T-helper 1 cell (primary cell): ENCODE data around the gene TCAF2.
"Not testable (repeated sequence)": the region's sequence is repeated elsewhere in the genome, so short reads cannot be mapped to it uniquely, and the experiment has no call there.

Source experiments
- DNase-seq, 5 donors: peaks; one replicate each; pipeline ENCODE4 v3.0.0-alpha.2; 2012 to 2020
- total RNA-seq, 4 donors: gene quantifications; one replicate each; lab custom pipeline; 2026; lab: John Stamatoyannopoulos, UW

Gene TCAF2
- 17.3 to 25.4 (median 21.2) reads per million in 4 donors for total RNA-seq

DNA sequence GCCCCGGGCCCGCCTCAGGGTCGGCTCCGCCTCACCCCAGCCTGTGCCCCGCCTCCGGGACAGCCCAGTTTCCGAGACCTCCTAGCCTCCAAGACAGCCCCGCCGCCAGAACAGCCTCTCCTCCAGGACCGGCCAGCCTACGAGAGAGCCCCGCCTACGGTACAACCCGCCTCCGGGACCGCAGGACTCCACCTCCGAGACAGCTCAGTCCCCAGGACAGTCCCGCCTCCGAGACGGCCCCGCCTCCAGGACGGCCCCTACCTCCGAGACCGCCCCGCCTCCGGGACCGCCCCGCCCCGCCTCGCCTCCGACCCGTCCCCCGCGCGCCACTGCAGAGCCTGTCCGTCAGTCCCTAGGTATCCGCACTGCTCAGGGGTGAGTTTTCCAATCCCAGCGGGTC lies at the start of gene TCAF2:
Gene TCAF2 (plus strand): TSS at position 329 of the 400 bp plus-strand sequence.
- peak in 2 of 5 donors; percentile 62 to 71 for DNase-seq

DNA sequence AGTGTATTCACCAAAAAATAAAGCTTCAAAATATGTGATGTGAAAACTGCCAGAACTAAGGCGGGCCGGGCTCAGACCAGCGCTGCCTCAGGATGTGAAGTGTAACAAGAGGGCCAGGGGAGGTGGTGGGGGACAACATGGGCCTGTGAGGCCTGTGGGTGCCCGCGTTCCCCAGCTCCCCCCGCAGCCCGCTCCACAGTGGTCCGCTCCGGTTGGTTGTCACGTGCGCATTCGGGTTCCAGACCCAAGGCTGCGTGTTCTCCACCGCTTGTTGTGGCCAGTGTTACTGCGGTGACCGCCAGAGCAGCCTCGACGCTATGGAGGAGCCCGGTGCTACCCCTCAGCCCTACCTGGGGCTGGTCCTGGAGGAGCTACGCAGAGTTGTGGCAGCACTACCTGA lies 49.3 kb upstream of the TCAF2 start, which contains the start of gene CTAGE15:
Gene CTAGE15 (plus strand): TSS at position 301 of the 400 bp plus-strand sequence. CDS start 17 bp downstream, at position 318.
- DNase-seq: not testable (repeated sequence)

DNA sequence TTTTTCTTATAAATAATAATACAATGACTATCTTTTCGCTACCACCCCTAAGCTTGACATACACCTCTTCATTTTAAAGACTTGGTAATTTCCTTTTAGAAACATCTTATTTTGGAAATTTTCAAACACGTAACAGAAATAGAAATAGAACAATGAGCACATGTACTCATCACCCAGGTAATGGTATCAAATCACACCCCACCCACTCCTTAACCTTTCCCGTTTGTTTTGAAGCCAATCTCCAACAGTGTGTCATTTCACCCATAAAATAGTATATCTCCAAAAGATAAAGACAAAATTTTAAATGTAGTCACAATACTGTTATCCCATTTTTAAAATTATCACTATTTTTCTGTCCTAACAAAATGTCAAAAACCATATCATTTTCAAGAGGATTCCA lies 32.6 kb upstream of the TCAF2 start:
- DNase-seq: not testable (repeated sequence)

DNA sequence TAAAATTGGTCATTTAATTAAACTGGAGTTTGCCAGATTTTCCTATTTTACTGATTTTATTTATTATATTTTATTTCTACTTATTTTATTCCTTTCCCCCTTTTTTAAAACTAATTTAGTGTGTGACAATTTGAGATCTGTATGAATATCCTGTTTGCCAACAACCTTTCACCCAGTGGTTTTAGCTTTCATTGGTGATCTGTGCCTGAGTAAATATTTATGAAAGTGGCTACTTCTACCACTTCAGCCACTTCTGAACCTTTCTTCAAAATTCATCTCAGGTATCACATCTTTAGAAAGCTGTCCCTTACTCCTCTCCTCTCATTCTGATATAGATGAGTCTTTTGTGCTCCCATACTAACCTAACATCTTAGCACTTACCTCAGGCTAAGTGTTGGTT lies 30.9 kb upstream of the TCAF2 start:
- not testable (repeated sequence) for DNase-seq

DNA sequence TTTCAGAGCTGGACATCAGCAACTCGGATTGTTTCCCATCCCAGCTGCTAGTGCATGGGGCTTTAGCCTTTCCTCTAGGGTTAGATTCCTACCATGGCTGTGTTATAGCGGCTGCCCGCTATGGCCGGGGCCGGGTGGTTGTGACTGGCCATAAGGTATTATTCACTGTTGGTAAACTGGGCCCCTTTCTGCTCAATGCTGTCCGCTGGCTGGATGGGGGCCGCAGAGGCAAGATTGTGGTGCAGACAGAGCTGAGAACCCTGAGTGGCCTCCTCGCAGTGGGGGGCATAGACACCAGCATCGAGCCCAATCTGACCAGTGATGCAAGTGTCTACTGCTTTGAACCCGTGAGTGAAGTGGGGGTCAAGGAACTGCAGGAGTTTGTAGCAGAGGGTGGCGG lies 22.7 kb upstream of the TCAF2 start:
- peak in 1 of 5 donors; percentile 4 for DNase-seq

DNA sequence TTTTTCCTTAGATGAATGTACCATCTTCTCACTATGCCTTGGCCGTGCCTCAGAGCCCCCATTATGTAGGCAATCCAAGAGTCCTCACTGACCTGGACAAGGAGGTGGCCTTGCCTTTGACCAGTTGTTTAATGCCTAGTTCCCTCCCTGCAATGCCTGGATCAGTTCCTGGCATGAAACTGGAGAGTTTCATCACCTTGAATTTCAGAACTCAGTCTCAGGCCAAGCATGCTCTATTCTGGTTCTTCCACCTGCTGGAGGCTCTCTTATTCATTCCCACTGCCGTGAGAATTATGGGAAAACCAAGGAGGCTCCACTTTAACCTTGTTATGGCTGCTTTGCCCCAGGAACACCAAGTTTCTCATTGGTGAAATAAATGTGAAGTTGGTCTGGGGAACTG lies 17.2 kb upstream of the TCAF2 start:
- DNase-seq: not testable (repeated sequence)

DNA sequence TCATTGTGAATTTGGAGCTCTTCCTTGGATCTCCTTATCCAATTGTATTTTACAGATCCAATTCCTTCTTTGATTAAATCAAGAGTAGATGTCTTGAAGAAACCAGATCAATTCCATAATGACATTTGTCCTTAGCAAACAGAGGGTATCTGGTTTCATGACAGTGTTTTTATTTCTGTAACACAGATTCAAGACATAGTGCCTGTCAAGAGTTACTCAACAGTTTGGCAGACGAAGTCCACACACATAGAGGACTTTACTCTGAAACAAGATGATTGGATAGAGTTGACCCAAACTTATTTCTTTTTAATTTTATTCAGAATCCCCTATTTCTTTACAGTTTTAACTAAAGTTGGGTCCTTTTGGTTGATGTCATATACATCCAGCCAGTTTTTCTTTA lies 14.7 kb upstream of the TCAF2 start:
- not testable (repeated sequence) for DNase-seq

DNA sequence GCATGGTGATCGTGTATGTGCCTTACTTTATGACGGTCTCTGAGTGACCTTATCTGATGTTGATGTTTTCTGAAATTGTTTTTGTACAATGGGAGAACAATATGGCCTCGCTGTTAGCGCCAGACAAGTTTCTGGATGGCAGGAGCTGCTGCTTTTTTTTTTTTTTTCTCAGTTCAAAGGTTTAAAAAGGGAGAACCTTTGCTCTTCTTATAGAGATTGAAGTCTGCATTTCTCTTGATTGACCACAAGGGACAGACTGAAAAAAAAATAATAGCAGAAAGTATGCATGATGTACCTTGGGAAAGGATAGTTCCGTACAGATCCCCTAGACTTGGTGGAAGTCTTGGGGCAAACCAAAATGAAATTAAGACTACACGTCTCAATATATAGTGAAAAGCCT lies 5.2 kb upstream of the TCAF2 start:
- DNase-seq: peak in 1 of 5 donors; percentile 0

DNA sequence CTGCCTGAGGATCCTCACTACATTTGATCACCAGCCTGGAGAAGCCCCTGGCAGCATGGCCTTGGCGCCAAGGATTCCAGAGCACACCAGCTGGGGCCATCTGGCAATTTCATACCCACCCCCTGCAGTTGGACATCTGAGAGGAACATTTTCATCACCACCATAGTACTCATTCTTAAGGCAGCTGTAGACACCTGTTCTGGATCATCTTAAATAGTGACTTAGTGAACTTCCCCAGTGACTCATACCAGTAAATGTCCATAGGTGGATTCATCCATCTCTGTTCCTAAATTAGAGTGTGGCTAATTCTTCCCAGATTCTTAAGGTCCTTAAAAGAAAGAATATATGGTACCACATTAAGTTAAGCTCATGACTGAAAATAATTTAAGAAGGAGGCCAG lies 3.6 kb upstream of the TCAF2 start:
- not testable (repeated sequence) for DNase-seq

DNA sequence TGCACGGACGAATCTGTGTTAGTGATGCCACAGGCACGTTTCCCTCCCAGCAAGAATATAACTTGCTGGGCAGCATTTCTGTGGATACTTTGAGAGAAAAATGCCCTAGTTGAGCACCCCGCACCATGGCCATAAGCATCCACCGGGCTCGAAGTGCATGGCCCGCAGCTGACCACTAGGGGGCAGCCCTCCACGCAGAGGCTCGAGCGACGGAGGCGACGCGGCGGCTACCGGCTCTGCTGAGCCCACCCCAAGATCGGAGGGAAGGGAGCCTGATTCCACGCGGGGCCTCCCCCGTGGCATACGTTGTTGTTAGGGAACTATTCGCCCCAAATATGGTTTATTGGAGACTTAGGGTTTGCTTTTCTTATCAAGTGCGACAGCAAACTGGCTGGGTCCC lies 716 bp upstream of the TCAF2 start:
- peak in 1 of 5 donors; percentile 61 for DNase-seq

DNA sequence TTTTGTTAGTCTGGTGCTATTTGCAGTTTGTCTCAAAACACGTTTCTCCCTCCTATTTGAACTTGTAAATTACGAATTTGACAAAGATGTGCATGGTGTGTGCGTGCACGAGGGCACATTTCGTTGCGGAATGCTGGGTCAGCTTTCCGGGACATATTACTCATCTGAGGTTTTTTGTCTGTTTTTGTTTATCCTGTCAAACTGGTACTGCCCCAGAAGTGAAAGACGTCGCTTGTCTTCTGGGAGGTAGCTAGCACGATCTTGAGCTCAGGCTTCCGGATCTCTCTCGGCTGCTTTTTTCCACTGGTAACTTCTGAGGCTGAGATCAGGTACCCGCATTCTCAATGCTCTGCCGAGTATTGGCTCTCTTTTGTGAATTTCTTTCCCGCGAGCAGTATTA lies 401 bp downstream of the TCAF2 start:
- DNase-seq: not testable (repeated sequence)

DNA sequence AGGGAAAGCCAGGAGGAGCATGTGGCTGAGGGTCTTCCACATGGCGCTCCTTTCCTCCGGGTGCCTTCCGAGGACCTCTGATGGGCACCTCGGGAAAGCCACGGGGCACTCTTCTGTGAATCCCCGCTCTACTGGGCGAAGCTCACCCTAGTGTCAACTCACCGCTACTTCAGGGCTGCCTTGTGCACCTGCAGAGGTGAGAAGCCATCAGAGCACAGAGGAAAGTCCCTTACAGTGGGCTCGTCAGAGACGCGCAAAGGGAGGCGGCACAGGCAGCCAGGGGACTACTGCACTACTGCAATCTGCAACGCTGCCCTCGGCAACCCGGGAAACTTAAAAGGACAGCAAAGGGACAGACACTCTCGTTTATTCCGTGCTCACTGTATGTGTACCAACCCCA lies 1.4 kb downstream of the TCAF2 start:
- not testable (repeated sequence) for DNase-seq

DNA sequence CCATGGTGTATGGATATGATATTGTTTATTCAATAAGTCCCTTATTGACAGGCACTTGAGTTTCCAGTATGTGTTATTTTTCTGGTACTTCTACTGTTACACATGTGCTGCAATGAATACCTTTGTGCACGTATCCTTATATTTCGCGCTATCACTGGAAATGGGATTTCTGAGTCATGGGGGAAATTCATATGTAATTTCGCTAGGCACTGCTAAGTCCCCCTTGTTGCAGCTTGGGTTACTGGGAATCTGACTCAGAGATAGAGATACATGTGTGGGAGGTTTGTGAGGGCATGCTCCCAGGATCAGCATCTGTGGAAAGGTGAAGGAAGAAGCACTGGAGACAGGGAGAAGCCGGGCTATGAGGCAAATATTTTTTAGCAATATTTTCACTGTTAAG lies 9.9 kb downstream of the TCAF2 start:
- not testable (repeated sequence) for DNase-seq

DNA sequence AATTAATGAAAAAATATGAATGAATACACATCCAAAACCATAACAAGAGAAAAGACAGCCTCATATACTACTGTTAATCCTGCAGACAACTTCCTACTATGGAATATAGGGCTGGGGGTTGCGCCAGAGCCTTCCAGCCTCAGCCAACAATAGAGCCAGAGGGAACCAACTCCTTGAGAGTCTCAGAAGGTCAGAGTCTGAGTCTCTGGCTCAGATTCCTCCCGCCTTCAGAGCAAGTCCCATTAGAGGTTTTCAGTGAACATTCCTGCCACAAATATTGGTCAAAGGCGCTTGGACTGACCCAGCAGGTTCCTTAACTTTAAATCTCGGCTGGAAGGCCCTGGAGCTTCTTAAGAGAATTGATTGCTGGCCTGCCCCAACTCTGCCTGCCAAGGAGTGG lies 11.7 kb downstream of the TCAF2 start:
- DNase-seq: not testable (repeated sequence)

DNA sequence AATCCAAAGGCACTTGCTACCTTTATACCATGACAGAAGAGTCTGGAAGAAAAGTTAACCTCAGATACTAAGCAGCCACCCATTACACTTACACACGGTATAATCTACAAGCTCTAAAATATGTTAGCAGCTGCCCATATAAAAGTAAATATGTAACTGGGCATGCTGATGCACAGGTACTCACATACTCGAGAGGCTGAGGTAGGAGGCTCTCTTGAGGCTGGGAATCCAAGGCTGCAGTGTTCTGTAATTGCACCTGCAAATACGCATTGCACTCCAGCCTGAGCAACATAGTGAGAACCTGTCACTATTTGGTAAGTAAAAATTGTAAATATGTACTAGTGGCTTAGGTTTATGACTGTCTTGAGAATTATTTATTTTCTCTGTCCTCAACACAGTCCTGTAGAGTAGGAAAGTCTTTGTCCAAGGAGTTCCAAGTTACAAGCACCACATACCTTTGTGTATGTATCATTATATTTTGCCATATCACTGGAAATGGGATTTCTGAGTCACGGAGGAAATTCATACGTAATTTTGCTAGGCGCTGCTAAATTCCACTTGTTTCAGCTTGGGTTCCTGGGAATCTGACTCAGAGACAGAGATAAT lies 12.3 kb downstream of the TCAF2 start:
- DNase-seq: not testable (repeated sequence)

DNA sequence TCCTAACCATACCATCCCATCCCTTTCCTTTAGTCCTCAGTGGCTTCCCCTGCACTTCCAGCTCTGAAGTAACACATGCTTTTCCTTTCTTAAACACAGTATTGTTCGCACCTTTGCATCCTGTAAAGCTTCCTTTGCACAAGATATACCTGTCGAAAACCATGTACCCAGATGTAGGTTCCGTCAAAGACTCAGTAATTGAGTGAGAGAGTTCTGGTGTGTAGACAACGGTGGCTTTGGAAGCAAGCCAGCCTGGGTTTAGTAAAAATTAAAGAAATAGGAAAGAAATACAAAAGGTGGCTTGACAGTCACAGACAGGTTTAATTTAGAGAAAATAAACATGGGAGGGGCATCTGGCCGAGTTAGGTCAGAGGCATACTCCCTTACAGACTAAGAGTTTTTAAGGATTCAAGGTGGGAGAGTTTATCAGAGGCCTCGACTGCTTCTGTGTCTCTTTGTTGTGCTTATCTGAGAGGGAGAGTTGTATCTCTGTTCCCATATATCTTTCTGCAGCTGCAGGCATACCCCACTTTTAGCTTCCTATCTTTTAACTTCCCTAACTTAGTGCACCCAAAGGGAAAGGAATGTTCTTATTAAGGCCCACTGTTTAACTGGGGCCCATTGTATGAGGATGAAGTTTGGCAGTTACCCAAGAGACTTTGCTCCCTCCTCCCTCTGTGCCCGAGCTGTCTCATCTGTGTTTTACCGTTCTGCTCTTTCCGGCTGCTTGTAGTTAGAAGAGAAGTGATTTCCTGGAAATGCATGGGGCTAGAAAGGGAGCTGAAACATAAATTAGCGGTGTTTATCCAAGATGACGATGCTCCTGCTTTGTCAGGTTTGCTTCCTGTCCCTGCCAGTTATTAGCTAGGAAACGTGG lies 14.8 kb downstream of the TCAF2 start:
- not testable (repeated sequence) for DNase-seq

DNA sequence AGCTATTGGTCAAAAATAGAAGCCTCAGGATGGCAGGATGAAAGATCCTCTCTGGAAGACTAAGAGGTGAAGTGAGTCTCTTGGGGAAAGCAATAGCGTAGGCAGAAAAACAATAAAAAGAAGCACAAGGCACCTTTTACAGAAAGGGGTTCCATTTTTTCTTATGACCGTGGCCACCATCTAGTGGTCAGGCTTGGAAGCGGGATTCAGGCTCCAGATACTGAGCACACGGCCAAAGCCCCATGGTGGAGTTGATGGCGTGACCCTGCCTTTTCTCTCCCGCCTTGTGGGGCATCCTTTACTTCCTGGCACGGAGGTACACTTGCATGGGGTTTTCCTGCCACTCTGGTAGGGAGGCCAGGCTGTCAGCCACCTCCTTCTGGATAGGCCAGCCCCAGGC lies 18.6 kb downstream of the TCAF2 start:
- DNase-seq: not testable (repeated sequence)

DNA sequence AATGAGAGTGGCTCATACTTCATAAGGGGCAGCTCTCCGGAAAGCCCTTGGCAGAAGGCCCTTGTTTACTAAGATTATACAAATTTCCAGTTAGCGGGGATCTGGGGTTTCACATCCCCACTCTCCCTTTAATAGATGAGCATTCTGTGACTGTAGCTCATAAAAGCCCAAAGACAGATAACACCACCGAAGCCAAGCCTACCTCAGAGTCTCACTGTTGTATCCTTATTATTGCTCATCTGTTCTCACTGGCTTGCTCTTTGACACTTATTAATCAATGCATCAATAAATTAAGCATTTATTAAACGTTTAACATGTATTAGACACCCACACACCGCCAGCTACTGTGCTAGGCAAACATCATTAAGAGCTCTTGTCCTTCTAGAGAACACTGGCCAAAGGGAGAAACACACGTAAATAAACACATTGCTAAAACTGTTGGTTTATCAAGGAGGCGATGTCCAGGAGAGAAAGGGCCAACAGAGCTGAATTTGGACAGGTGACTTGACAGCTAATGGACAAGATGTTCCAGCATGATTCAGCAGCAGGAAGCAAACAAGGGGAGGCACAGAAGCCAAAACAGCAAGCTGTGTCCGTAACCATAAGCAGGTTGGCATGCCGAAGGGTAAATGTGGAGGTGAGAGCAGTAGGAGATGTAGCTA lies 19.9 kb downstream of the TCAF2 start:
- DNase-seq: not testable (repeated sequence)

DNA sequence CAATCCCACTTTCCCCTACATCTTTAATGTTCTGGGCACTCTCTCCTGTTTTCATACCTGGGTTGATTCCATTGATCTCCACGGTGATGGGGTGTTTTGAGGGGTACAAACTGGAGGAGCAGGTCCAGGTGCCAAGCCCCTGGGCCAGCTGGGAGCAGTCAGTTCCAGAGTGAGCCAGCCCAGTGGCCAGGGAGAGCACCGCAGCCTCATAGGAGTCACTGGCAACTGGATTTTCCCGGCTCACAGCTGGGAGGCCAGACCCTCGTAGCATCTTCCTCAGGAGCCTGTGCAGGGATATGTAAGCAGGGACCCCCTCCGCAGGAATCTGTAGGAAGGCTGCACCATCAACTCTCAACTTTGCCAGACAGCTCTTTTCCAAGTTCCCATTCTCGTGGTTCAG lies 25.8 kb downstream of the TCAF2 start:
- not testable (repeated sequence) for DNase-seq

DNA sequence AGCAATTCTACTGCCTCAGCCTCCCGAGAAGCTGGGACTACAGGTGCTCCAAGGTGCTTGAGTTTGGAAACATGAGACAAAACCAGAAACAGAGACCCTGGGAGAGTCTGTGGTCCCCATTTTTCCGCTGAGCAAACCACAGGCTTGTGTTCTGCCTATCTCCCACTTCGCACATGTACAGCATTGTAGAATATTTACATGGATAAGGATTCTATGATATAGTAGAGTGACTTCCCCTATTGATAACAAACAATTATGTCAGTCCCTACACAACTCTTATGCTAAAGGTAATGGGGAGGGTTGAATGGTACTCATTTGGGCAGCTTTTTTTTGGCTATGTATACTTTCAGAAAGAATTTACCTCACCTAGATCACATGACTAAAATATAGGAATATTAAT lies 29.1 kb downstream of the TCAF2 start:
- DNase-seq: not testable (repeated sequence)

DNA sequence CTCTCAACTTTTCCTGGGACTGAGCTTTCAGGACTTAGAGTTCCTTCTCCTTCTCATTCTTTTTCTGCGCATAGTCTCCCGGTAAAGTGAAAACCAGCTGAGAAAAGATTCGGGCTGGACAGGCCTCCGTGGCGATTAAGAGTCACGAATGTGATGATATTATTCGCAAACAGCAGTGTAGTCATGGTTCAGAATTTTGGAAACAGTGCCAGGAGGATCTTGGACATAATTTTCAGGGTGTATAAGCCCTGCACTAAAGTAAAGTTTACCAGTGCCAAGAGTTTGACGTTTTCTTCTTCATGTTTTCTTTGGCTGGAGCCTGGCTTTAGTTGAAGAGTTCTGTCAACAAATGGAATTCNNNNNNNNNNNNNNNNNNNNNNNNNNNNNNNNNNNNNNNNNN lies 29.7 kb downstream of the TCAF2 start:
- not testable (repeated sequence) for DNase-seq
